Measurements from ENCODE around the gene EPHB1.

EPHB1 gene

GRCh38 chr3:135055449-135055848 is 260.4 kb downstream of the EPHB1 start:
- no peak overlapping the region for H3K27ac ChIP-seq
- no peak for TF ChIP-seq ZFX (IDR thresholded peaks at IDR 0.05)
- no peak for TF ChIP-seq CTCF (conservative IDR thresholded peaks at IDR 0.05)

DNA sequence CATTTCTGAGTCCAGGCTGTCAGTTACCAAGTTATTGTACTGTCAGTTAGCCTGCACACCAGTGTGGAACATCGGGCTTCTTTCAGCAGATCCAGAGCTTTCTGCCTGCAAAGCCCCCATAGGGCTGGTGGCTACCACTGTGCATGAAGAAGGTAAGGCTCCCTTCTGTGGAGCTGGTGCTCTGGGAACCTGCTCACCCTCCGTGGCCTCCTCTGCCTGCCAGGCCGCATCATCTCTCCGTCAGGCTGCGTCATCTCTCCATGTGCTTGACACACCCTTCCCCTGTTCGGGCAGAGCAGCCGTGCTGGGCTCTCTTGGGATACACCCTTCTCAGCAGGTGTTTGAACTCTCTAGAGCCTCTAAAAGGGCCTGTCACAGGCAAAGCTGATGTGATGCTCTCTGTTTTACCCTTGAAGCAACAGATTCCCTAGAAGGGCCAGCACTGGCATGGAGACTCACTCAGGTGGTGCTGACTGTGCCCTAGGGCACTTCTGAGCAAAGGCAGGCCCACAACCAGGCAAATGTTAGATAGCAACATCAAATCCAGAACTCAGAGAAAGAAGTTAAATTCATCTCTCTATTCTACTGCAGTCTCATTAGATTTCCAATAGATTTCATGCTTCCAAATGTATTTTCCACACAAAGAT is 261.1 kb downstream of the EPHB1 start:
- TF ChIP-seq ZFX (IDR thresholded peaks at IDR 0.05): no peak
- no peak for TF ChIP-seq CTCF (conservative IDR thresholded peaks at IDR 0.05)
- H3K27ac ChIP-seq: no peak overlapping the region

DNA sequence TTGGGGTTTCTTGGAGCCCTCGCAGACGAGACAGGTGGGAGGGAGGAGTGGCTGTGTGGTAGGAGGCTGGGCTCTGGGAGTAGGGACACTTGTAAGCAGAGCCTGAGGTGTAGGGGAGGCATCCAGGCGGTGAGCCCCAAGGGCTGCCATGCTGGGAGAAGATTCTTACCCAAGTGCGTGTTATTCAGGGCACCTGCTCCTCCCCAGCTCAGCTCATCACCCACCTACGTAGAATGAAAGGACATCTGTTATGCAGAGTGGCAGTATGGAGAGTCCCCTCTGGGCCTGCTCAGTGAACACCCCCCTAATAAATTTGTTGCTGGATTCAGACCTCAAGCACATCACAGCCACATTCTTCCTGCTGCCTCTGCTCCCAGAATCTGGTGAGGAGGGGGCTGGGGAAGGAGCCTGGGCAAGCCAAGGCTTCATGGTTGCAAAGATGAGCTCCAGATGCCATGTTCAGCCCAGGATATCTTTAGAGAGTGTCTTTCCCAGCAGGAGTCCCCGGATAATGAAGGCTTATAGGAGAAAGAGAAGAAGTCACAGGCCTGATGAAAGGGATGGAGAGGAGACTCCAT is 261.8 kb downstream of the EPHB1 start:
- H3K27ac ChIP-seq: no peak overlapping the region
- TF ChIP-seq CTCF (conservative IDR thresholded peaks at IDR 0.05): no peak
- no peak for TF ChIP-seq ZFX (IDR thresholded peaks at IDR 0.05)

- no peak overlapping the region for H3K27ac ChIP-seq
- TF ChIP-seq ZFX (IDR thresholded peaks at IDR 0.05): no peak
- no peak for TF ChIP-seq CTCF (conservative IDR thresholded peaks at IDR 0.05)
These were observed 262.9 kb downstream of the EPHB1 start for GRCh38 chr3:135057996-135058395.

DNA sequence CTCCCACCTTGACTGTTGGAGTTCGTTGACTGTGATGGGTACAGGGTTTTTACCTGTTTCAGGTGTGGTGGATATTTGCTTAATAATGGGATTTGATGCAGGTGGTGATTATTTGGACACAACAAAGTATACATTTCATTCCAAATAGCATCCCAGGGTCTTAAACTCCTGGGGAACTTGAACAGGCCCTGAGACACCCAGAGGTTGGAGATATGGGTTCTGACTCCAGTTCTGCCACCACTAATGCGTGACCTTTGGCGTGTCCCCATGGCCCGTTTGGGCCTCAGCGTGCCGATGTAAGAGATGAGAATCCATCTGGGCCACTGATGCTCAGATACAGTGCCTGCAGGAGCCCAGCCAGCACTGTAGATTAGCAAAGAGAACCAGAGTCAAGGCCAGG is 264.5 kb downstream of the EPHB1 start:
- TF ChIP-seq ZFX (IDR thresholded peaks at IDR 0.05) (no peak), CTCF (conservative IDR thresholded peaks at IDR 0.05) (no peak)
- no peak overlapping the region for H3K27ac ChIP-seq

- H3K27ac ChIP-seq: peak overlapping the region; percentile 21
These were observed 272.0 kb downstream of the EPHB1 start for GRCh38 chr3:135066844-135067727.

DNA sequence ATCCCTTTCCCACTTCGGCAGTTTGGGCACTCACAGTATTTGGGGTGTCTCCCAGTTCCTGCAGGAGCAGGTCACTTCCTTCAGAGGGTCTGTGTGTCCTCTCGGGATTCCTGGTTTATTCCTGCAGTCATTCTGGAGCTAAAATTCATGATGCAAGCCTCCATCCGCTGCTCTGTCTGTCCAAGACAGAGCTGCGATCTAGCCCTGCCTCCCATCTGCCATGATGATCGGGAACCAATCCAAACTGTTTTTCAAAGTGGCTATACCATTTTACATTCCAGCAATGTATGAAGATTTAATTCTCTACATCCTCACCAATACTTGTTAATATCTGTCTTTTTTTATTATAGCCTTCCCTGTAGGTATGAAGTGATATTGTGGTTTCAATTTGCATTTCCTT is 273.0 kb downstream of the EPHB1 start:
- TF ChIP-seq CTCF (conservative IDR thresholded peaks at IDR 0.05): no peak
- no peak for TF ChIP-seq ZFX (IDR thresholded peaks at IDR 0.05)
- peak overlapping the region; percentile 21 for H3K27ac ChIP-seq

All from C4-2B (cell line).